B cell (primary cell): ENCODE measurements around the gene MBNL2. TPM values are rescaled to one million over a fixed set of nuclear protein-coding genes. Genes with fewer than 3 reads are reported as not detected.

Experiments
- ATAC-seq: fragments of 200-7000 bp; cut with Tn5 transposase; one replicate; pipeline ENCODE4 v1.10.0; 2021; ENCODE audit warnings: low read depth, mild to moderate bottlenecking, moderate number of reproducible peaks, moderate library complexity
- CTCF ChIA-PET: fragments of 350-600 bp; sonication (Branson Sonifier 250); formaldehyde crosslinking; loops from one replicate; lab custom pipeline; 2021; ENCODE audit warnings: antibody characterized with exemption, inconsistent platforms; lab: Charles Lee
- POLR2A ChIA-PET: fragments of 350-600 bp; sonication (Branson Sonifier 250); formaldehyde crosslinking; loops from one replicate; lab custom pipeline; 2021; ENCODE audit warnings: antibody characterized with exemption; lab: Charles Lee
- DNase-seq: peaks from one replicate; pipeline ENCODE4 v3.0.0; 2013
- H2AFZ ChIP-seq: 2 replicates; pipeline ENCODE4 v1.6.1; 2012; ENCODE audit warnings: mild to moderate bottlenecking, low read depth, low read length; ENCODE audit not compliant: insufficient read depth, poor library complexity, severe bottlenecking
- H3K27ac ChIP-seq, 2 donors: 1 replicate in 1 of 2; 2 replicates in 1 of 2; pipeline ENCODE4 v1.5.1; 2012 to 2013; ENCODE audit warnings: low read length in 2 of 2, mild to moderate bottlenecking in 2 of 2, moderate library complexity in 1 of 2
- H3K27me3 ChIP-seq, 4 experiments: fragments of 200-600 bp in 1 of 4; sonication (generic) in 1 of 4; replicated peaks in 1 of 4; 1 replicate in 2 of 4; 2 replicates in 2 of 4; pipeline versions ENCODE4 v1.6.1 to v1.7.0; 2013 to 2016; ENCODE audit warnings: low read length in 3 of 4, mild to moderate bottlenecking in 2 of 4, mixed read lengths in 1 of 4, moderate library complexity in 1 of 4; ENCODE audit not compliant: insufficient read depth in 4 of 4, control insufficient read depth in 3 of 4; ENCODE audit errors: control extremely low read depth in 1 of 4
- H3K36me3 ChIP-seq, 2 experiments: replicated peaks in 1 of 2; 1 replicate in 1 of 2; 2 replicates in 1 of 2; pipeline versions ENCODE4 v1.6.1 to v1.7.1; 2013; ENCODE audit warnings: low read length in 1 of 2; ENCODE audit not compliant: insufficient read depth in 2 of 2, control insufficient read depth in 1 of 2; ENCODE audit errors: control extremely low read depth in 1 of 2, extremely low read depth in 1 of 2
- H3K4me1 ChIP-seq, 2 donors: fragments of 200-600 bp in 1 of 2; sonication (generic) in 1 of 2; 1 replicate in 1 of 2; 2 replicates in 1 of 2; pipeline versions ENCODE4 v1.5.1 to v1.6.1; 2013 to 2017; ENCODE audit warnings: low read length in 2 of 2; ENCODE audit not compliant: control insufficient read depth in 2 of 2, insufficient read depth in 2 of 2
- H3K4me2 ChIP-seq: replicated peaks from 2 replicates; pipeline ENCODE3; 2012; ENCODE audit warnings: mild to moderate bottlenecking, low read depth, low read length; ENCODE audit not compliant: poor library complexity, severe bottlenecking
- H3K4me3 ChIP-seq, 5 experiments: fragments of 200-600 bp in 1 of 5; sonication (generic) in 1 of 5; 1 replicate in 3 of 5; 2 replicates in 2 of 5; pipeline versions ENCODE4 v1.5.1 to v1.7.0; 2011 to 2016; ENCODE audit warnings: low read length in 4 of 5, mild to moderate bottlenecking in 4 of 5, low read depth in 2 of 5, control low read depth in 1 of 5, moderate library complexity in 1 of 5; ENCODE audit not compliant: insufficient read depth in 1 of 5; ENCODE audit errors: control extremely low read depth in 1 of 5, extremely low read depth in 1 of 5
- H3K79me2 ChIP-seq: fragments of 200-600 bp; sonication (generic); one replicate; pipeline ENCODE4 v1.6.0; 2016; ENCODE audit warnings: low read length; ENCODE audit not compliant: control insufficient read depth, insufficient read depth
- H3K9ac ChIP-seq: fragments of 200-600 bp; sonication (generic); 2 replicates; pipeline ENCODE4 v1.6.1; 2017; ENCODE audit warnings: mild to moderate bottlenecking, low read length, moderate library complexity
- H3K9me3 ChIP-seq, 3 donors: one replicate each; pipeline versions ENCODE4 v1.6.1 to v1.7.1; 2013; ENCODE audit warnings: low read length in 2 of 3; ENCODE audit not compliant: control insufficient read depth in 2 of 3, insufficient read depth in 1 of 3; ENCODE audit errors: control extremely low read depth in 1 of 3
- H4K20me1 ChIP-seq: 2 replicates; pipeline ENCODE4 v1.6.0; 2012; ENCODE audit warnings: mild to moderate bottlenecking, low read length; ENCODE audit not compliant: insufficient read depth, control insufficient read depth, poor library complexity, severe bottlenecking
- H3K27ac Mint-ChIP-seq: one replicate; pipeline ENCODE4 v1.8.0; 2021; ENCODE audit warnings: mixed read lengths
- H3K27me3 Mint-ChIP-seq: one replicate; pipeline ENCODE4 v1.8.0; 2021; ENCODE audit warnings: mixed read lengths
- H3K4me1 Mint-ChIP-seq: one replicate; pipeline ENCODE4 v1.8.0; 2021; ENCODE audit warnings: mixed read lengths
- H3K4me3 Mint-ChIP-seq: one replicate; pipeline ENCODE4 v1.8.0; 2021; ENCODE audit warnings: mixed read lengths
- H3K9me3 Mint-ChIP-seq: one replicate; pipeline ENCODE4 v1.8.0; 2022; ENCODE audit warnings: mixed read lengths; ENCODE audit not compliant: insufficient read depth
- CTCF ChIP-seq: fragments of 200-600 bp; IDR thresholded peaks from one replicate; pipeline ENCODE4 v1.8.0; 2022; ENCODE audit warnings: antibody characterized with exemption, mild to moderate bottlenecking
- EZH2 ChIP-seq: IDR thresholded peaks from 2 replicates; pipeline ENCODE4 v1.6.1; 2012; ENCODE audit warnings: borderline replicate concordance, low read depth, mild to moderate bottlenecking, moderate library complexity, low read length; ENCODE audit not compliant: insufficient read depth, poor library complexity, severe bottlenecking
- WGBS: methylation state at CpG from one replicate; pipeline ENCODE4 v1.1.5; 2013; ENCODE audit warnings: missing lambda C conversion rate; ENCODE audit not compliant: insufficient coverage; 5-methylcytosine and 5-hydroxymethylcytosine counted together
- intact Hi-C: fragments of 100-400 bp; cut with micrococcal nuclease; formaldehyde crosslinking; loops from one replicate; pipeline ENCODE4 v1.10.0; 2022
- polyA plus RNA-seq: library from polyadenylated mRNA; depleted of rRNA; stranded (reverse); fragments of >200 nt; gene quantifications from 2 replicates; pipeline ENCODE4 v1.2.3, GENCODE V29; 2012
- total RNA-seq, 2 donors: library from RNA; stranded (reverse); fragments of 120-200 nt in 1 of 2; gene quantifications; 1 replicate in 1 of 2; 2 replicates in 1 of 2; pipeline versions ENCODE4 v1.2.3 to v1.2.4, GENCODE V29; 2013 to 2022

The MBNL2 gene
- total and polyA plus RNA-seq, 2 donors (not counting 1 experiment from before 2014, with no cell fraction given), result 6.9 to 50.1 TPM

- Mint-ChIP-seq H3K27me3 (peaks cover 46% of the 10 kb centered on the region), H3K27ac (no peak overlapping the region), H3K9me3 (no peaks in the 10 kb centered on the region), H3K4me3 (no peak overlapping the region), H3K4me1 (peaks cover 3% of the 10 kb centered on the region)
- H3K27me3 ChIP-seq, result peaks cover 0 to 9% (median 5%) of the 10 kb centered on the region in 4 experiments
- H4K20me1 ChIP-seq, result no peaks in the 10 kb centered on the region
- H3K27ac ChIP-seq, result no peak overlapping the region
- DNase-seq, result no peak
- TF ChIP-seq EZH2, result no peak
- TF ChIP-seq CTCF, result no peak
- no peaks in the 10 kb centered on the region for H3K4me1 ChIP-seq
- no CpG with 5 or more reads among the region's 3 CpGs for WGBS
- ChIA-PET CTCF (no interaction called here), POLR2A (no interaction called here)
- ATAC-seq, result no peak
- peaks cover 0 to 3% (median 0%) of the 10 kb centered on the region in 3 donors for H3K9me3 ChIP-seq
- H3K4me3 ChIP-seq, result no peak overlapping the region
- no peaks in the 10 kb centered on the region for H3K36me3 ChIP-seq
- no peak overlapping the region for H2AFZ ChIP-seq
- H3K4me2 ChIP-seq, result no peak overlapping the region
- no peak overlapping the region for H3K9ac ChIP-seq
- H3K79me2 ChIP-seq, result no peaks in the 10 kb centered on the region
- intact Hi-C loops, result no loop called here
These were observed 36.8 kb upstream of the MBNL2 start for GRCh38 chr13:97185291-97185690.

- Histone ChIP-seq H3K4me2 (no peak overlapping the region), H3K9me3 (peaks cover 0 to 3% (median 0%) of the 10 kb centered on the region in 3 donors), H3K79me2 (no peaks in the 10 kb centered on the region), H2AFZ (no peak overlapping the region), H3K4me1 (no peaks in the 10 kb centered on the region), H3K27me3 (peaks cover 0 to 9% (median 5%) of the 10 kb centered on the region in 4 experiments), H3K36me3 (no peaks in the 10 kb centered on the region), H4K20me1 (no peaks in the 10 kb centered on the region), H3K27ac (no peak overlapping the region), H3K4me3 (no peak overlapping the region), H3K9ac (no peak overlapping the region)
- Mint-ChIP-seq H3K27ac (no peak overlapping the region), H3K27me3 (peaks cover 45% of the 10 kb centered on the region), H3K9me3 (no peaks in the 10 kb centered on the region), H3K4me3 (no peak overlapping the region), H3K4me1 (peaks cover 3% of the 10 kb centered on the region)
- intact Hi-C loops, result no loop called here
- TF ChIP-seq CTCF (no peak), EZH2 (no peak)
- ChIA-PET CTCF (no interaction called here), POLR2A (no interaction called here)
- WGBS, result 86% methylated on average over 3 of the region's 3 CpGs
- DNase-seq, result no peak
- ATAC-seq, result no peak
These were observed 36.4 kb upstream of the MBNL2 start for GRCh38 chr13:97185751-97186150.
